Renal cortical epithelial cell (primary cell): ENCODE data around the gene ADGRD1. TPM values are rescaled to one million over a fixed set of nuclear protein-coding genes. Genes with fewer than 3 reads are reported as not detected.

ENCODE experiments used
- DNase-seq: peaks from one replicate; pipeline ENCODE4 v3.0.0-alpha.2; 2011; ENCODE audit warnings: low read depth
- total RNA-seq: library from RNA; depleted of rRNA; stranded (reverse); fragments of >200 nt; gene quantifications from 2 replicates; pipeline ENCODE4 v1.2.3, GENCODE V29; 2014

ADGRD1 gene
- total RNA-seq, 1 donor from 2014 or later = 0.05 TPM

DNA sequence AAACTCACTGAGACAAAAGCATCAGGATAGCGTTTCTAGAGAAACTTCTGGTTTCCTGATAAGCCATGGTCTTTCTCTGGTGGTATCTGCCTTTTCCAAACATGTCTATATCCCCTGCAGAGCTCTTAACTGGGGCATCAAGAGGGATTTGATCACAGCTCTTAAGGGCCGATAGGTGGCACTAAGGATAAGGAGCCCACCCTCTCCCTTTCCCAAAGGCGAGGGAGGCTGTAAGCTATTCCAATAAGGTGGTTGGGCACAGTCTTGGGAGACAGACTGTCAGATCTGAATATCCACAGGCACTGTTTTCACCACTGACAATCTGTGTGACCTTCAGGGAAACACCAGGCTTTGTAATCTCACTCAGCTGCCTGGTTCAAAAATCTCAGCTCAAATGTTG, 206.0 kb downstream of the ADGRD1 start:
- peak; percentile 11 for DNase-seq

DNA sequence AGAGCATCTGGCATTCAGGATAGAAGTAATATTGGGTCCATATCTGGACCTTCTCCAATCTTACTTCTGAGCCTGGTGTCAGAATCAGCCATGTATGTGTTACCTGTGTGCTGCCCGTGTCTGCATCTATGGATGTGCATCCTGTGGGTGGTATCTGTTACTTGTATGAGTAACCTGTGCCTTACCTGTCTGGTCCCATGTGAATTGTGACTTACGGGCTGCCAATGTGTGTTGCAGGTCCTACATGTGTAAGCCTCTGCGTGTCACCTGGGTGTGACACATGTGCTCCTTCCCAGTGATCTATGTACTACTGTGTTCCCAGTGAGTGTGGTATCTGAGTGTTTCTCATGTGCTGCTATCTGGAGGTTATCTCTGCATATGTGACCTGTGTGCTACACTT, 208.4 kb downstream of the ADGRD1 start:
- no peak for DNase-seq

DNA sequence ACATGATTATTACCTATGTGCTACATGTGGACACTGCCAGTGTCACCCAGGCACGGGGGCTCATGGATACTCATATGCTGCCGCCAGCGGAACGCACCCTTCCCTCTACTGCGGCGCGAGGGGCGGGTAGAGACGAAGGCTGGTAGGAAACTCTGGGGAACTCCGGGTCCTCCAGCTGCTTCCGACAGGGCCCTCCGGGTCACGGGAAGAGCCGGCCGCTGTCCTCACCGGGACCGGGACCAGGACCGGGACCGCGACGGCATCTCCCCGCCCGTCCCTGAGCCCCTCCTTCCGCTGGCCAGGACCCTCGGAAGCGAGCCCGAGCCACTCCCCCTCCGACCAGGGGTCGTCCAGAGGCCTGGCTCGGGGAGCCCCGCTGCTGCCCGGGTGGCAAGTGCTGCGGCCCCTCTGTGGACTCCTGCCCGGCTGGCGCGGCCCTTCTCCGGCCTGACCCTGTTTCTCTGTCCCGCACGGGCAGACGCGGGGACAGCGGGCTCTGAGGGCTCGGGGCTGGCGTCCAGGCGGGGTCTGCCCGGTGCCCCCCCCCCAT, 209.6 kb downstream of the ADGRD1 start:
- no peak for DNase-seq

DNA sequence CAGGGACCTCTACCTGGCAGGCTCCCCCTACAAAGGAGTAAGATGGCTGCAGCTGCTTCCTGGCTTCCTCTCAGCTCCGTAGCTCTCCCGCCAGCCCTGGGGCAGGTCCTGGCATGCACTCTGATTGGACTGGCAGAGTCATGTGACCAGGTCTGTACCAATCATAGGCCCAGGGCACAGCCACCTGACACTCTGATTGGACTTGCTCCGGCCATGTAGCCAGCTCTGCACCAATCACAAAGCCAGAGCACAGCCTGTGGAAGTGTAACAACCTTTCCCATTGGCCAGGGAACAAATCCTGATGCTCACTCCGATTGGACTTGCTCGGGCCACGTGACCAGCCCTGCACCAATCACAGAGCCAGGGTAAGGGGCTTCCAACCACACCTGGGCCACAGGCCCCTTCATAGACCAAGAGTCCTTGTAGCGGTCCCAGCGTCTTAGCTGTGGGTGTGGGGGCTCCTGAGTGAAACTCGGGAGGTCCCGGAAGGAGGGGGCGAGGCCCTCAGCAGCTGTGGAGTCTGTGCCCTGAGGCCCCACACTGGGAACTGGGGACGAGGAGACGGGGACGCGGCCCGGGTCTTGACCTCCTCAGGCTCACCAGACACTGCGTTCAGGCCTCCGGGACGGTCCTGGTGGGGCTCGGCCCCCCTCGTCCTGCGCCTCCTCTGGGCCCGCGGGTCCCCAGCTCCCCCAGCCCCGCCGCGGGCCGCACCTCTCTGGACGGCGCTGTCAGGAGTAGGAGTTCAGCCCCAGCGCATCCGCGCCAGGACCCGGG, 210.6 kb downstream of the ADGRD1 start:
- no peak for DNase-seq

DNA sequence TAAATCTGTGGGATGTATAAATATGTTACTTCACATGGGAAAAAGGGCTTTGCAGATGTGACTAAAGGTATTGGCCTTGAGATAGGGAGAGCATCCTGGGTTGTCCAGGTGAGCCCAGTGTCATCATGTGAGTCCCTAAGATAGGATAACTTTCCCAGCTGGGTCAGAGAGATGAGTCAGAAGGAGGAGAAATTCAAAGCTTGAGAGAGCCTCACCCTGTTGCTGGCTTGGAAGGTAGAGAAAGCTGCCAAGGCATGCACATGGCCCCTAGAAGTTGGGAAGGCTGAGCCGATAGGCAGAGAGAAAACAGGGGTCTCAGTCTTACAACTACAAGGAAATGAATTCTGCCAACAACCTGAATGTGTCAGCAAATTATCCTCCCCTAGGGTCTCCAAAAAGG, 213.0 kb downstream of the ADGRD1 start:
- no peak for DNase-seq

DNA sequence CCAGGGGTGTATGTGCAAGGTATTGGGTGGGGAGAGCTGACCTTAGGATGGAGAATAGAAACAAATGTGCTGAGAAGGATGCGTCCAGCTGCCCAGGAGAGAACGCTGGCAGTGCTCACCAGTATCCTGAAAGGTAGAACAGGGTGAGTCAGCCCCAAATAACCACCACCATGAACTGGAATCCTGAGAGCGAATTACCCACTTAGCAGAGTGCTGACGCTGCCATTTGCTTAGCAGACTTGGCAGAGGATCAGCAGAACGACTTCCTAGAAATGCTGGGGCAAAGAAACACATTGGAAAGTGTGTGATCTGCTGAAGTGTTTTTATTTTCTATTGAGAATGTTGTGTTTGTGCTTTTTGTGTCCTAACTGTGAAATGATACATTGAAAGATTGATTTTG, 213.6 kb downstream of the ADGRD1 start:
- no peak for DNase-seq

DNA sequence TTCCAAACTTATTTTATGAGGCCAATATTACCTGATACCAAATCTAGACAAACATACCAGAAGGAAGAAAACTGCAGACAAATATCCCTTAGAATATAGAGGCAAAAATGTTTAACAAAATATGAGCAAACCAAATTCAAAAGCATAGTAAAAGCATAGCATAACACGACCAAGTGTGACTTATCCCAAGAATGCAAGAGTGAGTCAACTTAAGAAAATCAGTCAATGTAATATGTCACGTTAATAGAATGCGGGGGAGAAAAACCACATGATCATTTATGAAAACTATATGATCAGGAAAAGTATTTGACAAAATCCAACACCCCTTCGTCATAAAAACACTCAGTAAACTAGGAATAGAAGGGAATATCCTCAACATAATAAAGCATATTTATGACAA, 217.3 kb downstream of the ADGRD1 start:
- DNase-seq = no peak

DNA sequence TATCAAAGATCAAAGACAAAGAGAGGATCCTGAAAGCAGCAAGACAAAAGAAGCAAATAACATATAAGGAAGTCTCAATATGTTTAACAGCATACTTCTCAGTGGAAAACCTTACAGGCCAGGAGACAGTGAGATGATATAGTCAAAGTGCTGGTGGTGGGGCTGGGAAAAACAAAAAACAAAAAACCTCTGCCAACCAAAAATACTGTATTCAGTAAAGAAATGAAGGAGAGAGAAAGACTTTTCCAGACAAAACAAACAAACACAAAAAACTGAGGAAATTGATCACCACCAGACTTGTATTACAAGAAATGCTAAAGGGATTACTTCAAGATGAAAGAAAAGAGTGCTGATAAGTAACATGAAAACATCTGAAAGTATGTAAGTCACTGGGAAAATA, 221.2 kb downstream of the ADGRD1 start:
- DNase-seq = no peak

DNA sequence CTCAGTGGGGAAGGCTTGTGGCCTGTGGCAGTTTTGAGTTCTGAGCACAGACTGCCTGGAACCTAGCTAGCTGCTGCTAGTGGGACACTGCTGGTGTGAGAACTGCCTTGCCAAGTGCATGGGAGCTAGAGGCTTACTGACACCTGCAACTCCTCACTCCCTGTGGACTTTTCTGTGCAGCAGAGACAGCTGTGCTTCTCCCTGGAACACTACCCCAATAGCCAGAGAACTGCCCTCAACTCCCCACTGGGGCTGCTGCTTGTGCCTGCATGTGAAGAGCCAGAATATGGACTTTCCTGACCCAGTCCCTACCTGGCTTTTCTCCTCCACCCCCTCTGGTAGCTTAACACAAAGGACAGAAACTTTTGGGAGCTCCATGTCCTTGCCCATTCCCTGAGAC, 222.6 kb downstream of the ADGRD1 start:
- no peak for DNase-seq

DNA sequence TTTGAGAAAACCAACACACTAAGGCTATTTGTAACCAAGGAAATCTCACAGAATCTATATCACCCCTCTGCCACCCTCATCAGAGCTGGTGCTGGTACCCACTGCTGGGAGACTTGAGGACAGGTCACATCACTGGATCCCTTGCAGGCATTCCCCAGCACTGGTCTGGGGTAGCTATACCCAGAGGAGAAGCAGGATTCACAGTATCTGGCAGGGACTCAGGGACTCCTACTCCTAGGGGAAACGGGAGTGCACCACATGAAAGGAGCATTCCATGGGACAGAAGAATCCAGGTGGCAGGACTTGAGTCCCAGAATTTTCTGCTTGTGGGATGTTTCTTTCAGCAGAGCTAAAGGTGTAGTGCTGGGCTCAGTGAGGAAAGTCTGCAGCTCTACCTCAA, 223.2 kb downstream of the ADGRD1 start:
- DNase-seq = no peak

DNA sequence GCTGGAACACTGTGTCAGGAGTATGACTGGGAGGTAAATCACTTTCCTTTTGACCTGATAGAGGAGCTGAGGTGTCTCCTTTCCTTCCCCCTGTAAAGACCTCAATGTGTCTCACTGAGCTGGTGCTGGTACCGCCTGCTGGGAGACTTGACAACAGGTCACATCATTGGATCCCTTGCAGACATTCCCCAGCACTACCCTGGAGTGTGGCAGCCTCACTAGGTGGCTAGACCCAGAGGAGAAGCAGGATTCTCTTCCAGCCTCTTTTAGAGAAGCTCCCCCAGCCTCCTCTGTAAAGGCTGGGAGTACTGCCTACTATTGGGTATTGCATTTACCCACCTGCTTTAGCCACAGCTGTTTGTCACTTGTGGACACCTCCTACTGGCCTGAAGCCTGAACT, 223.9 kb downstream of the ADGRD1 start:
- DNase-seq = no peak

DNA sequence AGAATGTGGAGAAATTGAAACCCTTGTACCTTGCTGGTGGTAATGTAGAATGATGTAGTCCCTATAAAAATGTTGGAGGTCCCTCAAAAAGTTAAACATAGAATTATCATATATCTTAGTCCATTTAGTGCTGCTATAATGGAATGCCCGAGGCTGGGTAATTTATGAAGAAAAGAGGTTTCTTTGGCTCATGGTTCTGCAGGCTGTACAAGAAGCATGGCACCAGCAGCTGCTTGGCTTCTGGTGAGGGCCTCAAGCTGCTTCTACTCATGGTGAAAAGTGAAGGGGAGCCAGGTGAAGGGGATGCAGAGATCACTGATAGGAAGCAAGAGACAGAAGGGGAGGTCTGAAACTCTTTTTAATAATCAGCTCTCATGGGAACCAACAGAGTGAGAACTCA, 233.9 kb downstream of the ADGRD1 start:
- DNase-seq = no peak

DNA sequence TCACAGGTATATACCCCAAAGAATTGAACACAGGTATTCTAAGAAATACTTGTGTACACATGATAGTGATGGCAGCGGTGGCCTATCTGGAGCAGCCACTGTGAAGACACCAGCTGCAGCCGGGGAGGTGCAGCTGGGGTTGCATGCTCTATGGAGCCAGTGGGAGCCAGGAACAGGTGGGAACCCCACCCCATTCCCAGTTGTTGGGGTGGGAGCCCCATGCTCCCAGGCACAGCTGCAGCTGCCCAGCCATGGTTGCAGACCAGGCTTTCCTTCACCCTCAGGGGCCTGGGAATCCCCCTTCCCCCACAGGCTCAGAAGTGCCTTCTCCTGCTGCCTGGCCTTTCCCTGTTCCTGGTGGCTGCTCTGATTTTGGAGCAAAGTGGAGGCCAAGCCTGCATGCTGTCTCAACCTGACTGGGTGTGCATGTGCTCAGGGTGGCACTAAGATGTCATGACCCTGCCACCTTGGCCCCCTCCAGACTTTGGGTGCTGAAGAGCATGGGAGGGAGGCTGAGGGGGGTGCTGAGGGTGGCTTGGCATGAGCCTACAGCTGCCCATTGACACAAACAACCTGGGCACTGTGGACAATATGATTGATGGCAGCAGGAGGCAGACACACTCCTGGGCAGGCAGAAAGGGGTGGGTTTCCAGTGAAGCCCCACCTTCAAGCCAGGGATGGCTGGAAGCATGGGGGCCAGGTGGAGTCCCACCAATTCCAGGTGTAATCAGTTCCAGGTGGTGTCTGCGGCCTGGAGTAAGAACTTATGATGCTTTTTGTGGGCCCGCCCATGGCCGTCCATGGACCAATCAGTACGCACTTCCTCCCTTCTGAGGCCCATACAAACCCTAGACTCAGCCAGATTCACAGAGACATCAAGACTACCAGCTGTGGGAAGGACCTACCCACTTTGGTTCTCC, 234.7 kb downstream of the ADGRD1 start:
- no peak for DNase-seq

DNA sequence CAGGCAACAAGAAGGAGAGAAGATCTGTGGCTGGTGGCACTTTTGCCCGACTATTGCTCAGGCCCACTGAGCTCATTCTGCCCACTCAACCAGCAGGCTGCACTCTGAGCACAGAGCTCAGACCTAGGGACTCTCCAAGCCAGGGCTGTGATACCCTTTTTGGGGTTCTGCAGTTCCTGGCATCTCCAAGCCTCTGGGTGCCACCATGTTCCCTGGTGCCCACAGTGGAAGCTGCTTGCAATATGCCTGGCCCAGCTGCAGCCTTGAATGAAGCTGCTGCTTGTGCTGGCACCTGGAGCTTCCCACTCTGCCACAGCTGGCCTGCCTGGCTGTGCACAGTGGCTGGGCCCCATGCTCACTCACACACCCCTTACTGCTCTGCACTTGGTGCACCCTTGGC, 236.1 kb downstream of the ADGRD1 start:
- no peak for DNase-seq

DNA sequence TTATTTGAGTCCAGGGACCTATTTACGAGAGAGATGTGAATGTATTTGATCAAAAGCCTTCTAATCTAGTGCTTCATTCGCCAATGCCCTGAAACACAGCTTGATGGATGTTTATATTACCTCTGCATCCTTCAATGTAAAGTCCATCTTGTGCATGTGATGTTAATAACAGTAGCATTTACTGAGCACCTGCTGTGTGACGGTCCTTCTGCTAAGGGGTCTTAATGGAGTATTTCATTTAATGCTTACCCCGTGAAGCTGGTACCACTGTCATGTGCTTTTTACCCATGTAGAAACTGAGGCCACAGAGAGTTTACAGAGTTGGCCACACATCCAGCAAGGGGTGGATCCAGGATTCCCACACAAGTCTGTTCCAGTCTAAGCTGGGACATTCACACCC, 237.3 kb downstream of the ADGRD1 start:
- DNase-seq = no peak

Other genes with a start within 250 kb of the ADGRD1 start
- gene RIMBP2, start 237.6 kb upstream of the ADGRD1 start, total RNA-seq = 0.17 and 3.2 TPM in 2 replicates
- 43.4 and 54.4 TPM in 2 replicates for gene STX2, start 114.7 kb upstream of the ADGRD1 start, total RNA-seq
- 765 and 967 TPM in 2 replicates for gene RAN, start 81.8 kb upstream of the ADGRD1 start, total RNA-seq